H1 (cell line): Measurements from ENCODE around the gene RTN3. TPM values are rescaled to one million over a fixed set of nuclear protein-coding genes. Genes with fewer than 3 reads are reported as not detected.

ENCODE experiments used
- CTCF ChIA-PET: fragments of 300-600 bp; sonication (Branson Sonifier 250); formaldehyde crosslinking; loops from one replicate; lab custom pipeline; 2021; ENCODE audit not compliant: partially characterized antibody; lab: Charles Lee
- POLR2A ChIA-PET: fragments of 300-600 bp; sonication (Branson Sonifier 250); formaldehyde crosslinking; loops from one replicate; lab custom pipeline; 2021; ENCODE audit warnings: inconsistent platforms; ENCODE audit not compliant: partially characterized antibody; lab: Charles Lee
- DNase-seq, 2 experiments: peaks; one replicate each; pipeline versions ENCODE4 v3.0.0 to v3.0.0-alpha.2; 2010 to 2022; ENCODE audit warnings: low spot score in 2 of 2, low read depth in 1 of 2, mixed read lengths in 1 of 2
- FAIRE-seq: peaks from 2 replicates; lab custom pipeline; 2011; peaks lifted over from hg19 to GRCh38; lab: Jason Lieb, UNC
- H2AFZ ChIP-seq: 2 replicates; pipeline ENCODE4 v1.8.1; 2012; ENCODE audit warnings: low read length, inconsistent platforms
- H2AK5ac ChIP-seq: 2 replicates; pipeline ENCODE4 v1.6.1; 2013; ENCODE audit warnings: low read depth, low read length
- H2BK120ac ChIP-seq: replicated peaks from 2 replicates; pipeline ENCODE3; 2013; ENCODE audit warnings: low read depth, low read length, inconsistent platforms
- H2BK12ac ChIP-seq: 2 replicates; pipeline ENCODE4 v1.6.1; 2013; ENCODE audit warnings: low read depth, low read length
- H2BK15ac ChIP-seq: 2 replicates; pipeline ENCODE4 v1.6.1; 2013; ENCODE audit warnings: low read length
- H2BK20ac ChIP-seq: 2 replicates; pipeline ENCODE4 v1.6.1; 2013; ENCODE audit warnings: low read length
- H2BK5ac ChIP-seq: 2 replicates; pipeline ENCODE4 v1.6.1; 2013; ENCODE audit warnings: low read depth, low read length
- H3K14ac ChIP-seq: 2 replicates; pipeline ENCODE4 v1.6.1; 2013; ENCODE audit warnings: inconsistent platforms; ENCODE audit not compliant: insufficient read length
- H3K18ac ChIP-seq: 2 replicates; pipeline ENCODE4 v1.6.1; 2013; ENCODE audit warnings: low read length; ENCODE audit errors: extremely low read depth
- H3K23ac ChIP-seq: 2 replicates; pipeline ENCODE4 v1.6.1; 2013; ENCODE audit warnings: inconsistent platforms; ENCODE audit not compliant: insufficient read length
- H3K23me2 ChIP-seq: 2 replicates; pipeline ENCODE4 v1.6.1; 2013; ENCODE audit warnings: low read depth, low read length
- H3K27ac ChIP-seq: 2 replicates; pipeline ENCODE4 v1.6.1; 2011; ENCODE audit warnings: low read depth, low read length, inconsistent platforms
- H3K27me3 ChIP-seq, 4 experiments: replicated peaks in 1 of 4; 1 replicate in 1 of 4; 2 replicates in 3 of 4; pipeline versions ENCODE4 v1.6.1 to v1.8.1; 2011 to 2013; ENCODE audit warnings: low read length in 3 of 4, mild to moderate bottlenecking in 3 of 4, inconsistent platforms in 2 of 4, mixed read lengths in 2 of 4, moderate library complexity in 1 of 4; ENCODE audit not compliant: control insufficient read depth in 3 of 4, insufficient read depth in 3 of 4; ENCODE audit errors: extremely low read depth in 1 of 4
- H3K36me3 ChIP-seq, 4 experiments: 2 replicates each; pipeline versions ENCODE4 v1.6.1 to v1.8.1; 2011 to 2013; ENCODE audit warnings: mild to moderate bottlenecking in 4 of 4, low read length in 3 of 4, moderate library complexity in 2 of 4, control low read depth in 1 of 4, inconsistent platforms in 1 of 4; ENCODE audit not compliant: insufficient read depth in 4 of 4, control insufficient read depth in 2 of 4
- H3K4ac ChIP-seq: replicated peaks from 2 replicates; pipeline ENCODE3; 2013; ENCODE audit warnings: low read length, low read depth, mixed read lengths, inconsistent platforms; ENCODE audit not compliant: insufficient read length
- H3K4me1 ChIP-seq, 4 experiments: replicated peaks in 1 of 4; 1 replicate in 1 of 4; 2 replicates in 3 of 4; pipeline versions ENCODE4 v1.6.1 to v1.8.1; 2011 to 2013; ENCODE audit warnings: low read length in 3 of 4, inconsistent platforms in 2 of 4, mixed read lengths in 1 of 4; ENCODE audit not compliant: insufficient read depth in 4 of 4, control insufficient read depth in 3 of 4
- H3K4me2 ChIP-seq, 2 experiments: 2 replicates each; pipeline versions ENCODE4 v1.6.1 to v1.8.1; 2011 to 2013; ENCODE audit warnings: low read depth in 2 of 2, low read length in 2 of 2, control low read depth in 1 of 2, inconsistent platforms in 1 of 2, mild to moderate bottlenecking in 1 of 2; ENCODE audit not compliant: insufficient read depth in 1 of 2
- H3K4me3 ChIP-seq, 4 experiments: fragments of 200-600, 300-600 bp in 1 of 4; sonication (generic), shearing (Covaris generic), sonication (Bioruptor Twin) in 1 of 4; 2 replicates each; pipeline versions ENCODE4 v1.5.1 to v1.8.1; 2011 to 2016; ENCODE audit warnings: low read length in 4 of 4, low read depth in 3 of 4, control low read depth in 2 of 4, inconsistent platforms in 2 of 4, mild to moderate bottlenecking in 2 of 4, mixed read lengths in 1 of 4, moderate library complexity in 1 of 4; ENCODE audit not compliant: insufficient read depth in 2 of 4; ENCODE audit errors: extremely low read depth in 1 of 4
- H3K56ac ChIP-seq: replicated peaks from 2 replicates; pipeline ENCODE3; 2013; ENCODE audit warnings: low read depth, mild to moderate bottlenecking, mixed read lengths, low read length, inconsistent platforms; ENCODE audit not compliant: insufficient read length
- H3K79me1 ChIP-seq: 2 replicates; pipeline ENCODE4 v1.6.1; 2013; ENCODE audit warnings: low read depth, low read length, control low read depth
- H3K79me2 ChIP-seq, 2 experiments: 2 replicates each; pipeline versions ENCODE4 v1.6.1 to v1.8.1; 2012 to 2013; ENCODE audit warnings: low read length in 2 of 2, mild to moderate bottlenecking in 2 of 2, inconsistent platforms in 1 of 2; ENCODE audit not compliant: insufficient read depth in 2 of 2, control insufficient read depth in 1 of 2
- H3K9ac ChIP-seq, 4 experiments: replicated peaks in 1 of 4; 1 replicate in 1 of 4; 2 replicates in 3 of 4; pipeline versions ENCODE4 v1.6.1 to v1.8.1; 2011 to 2013; ENCODE audit warnings: low read depth in 3 of 4, low read length in 3 of 4, control low read depth in 2 of 4, mild to moderate bottlenecking in 2 of 4, moderate library complexity in 2 of 4, inconsistent platforms in 1 of 4; ENCODE audit errors: extremely low read depth in 1 of 4
- H3K9me3 ChIP-seq, 2 experiments: 2 replicates each; pipeline versions ENCODE4 v1.6.1 to v1.8.1; 2012 to 2013; ENCODE audit warnings: mild to moderate bottlenecking in 2 of 2, moderate library complexity in 2 of 2, control low read depth in 1 of 2, inconsistent platforms in 1 of 2, low read depth in 1 of 2, low read length in 1 of 2, mixed read lengths in 1 of 2; ENCODE audit not compliant: insufficient read depth in 2 of 2
- H4K20me1 ChIP-seq, 2 experiments: replicated peaks in 1 of 2; 2 replicates each; pipeline versions ENCODE3 to v1.8.1; 2011 to 2013; ENCODE audit warnings: inconsistent platforms in 2 of 2, low read length in 2 of 2, mild to moderate bottlenecking in 1 of 2; ENCODE audit not compliant: insufficient read depth in 2 of 2, control insufficient read depth in 1 of 2
- H4K5ac ChIP-seq: 2 replicates; pipeline ENCODE4 v1.6.1; 2013; ENCODE audit warnings: low read length, low read depth, mixed read lengths, inconsistent platforms; ENCODE audit not compliant: insufficient read length
- H4K8ac ChIP-seq: 2 replicates; pipeline ENCODE4 v1.8.0; 2013; ENCODE audit warnings: mild to moderate bottlenecking, moderate library complexity, low read length, inconsistent platforms; ENCODE audit not compliant: insufficient read depth; ENCODE audit errors: extremely low read depth
- H4K91ac ChIP-seq: replicated peaks from 2 replicates; pipeline ENCODE3; 2013; ENCODE audit warnings: low read length, mixed read lengths, inconsistent platforms; ENCODE audit not compliant: insufficient read length
- EP300 ChIP-seq, 2 experiments: IDR thresholded peaks; 1 replicate in 1 of 2; 2 replicates in 1 of 2; pipeline ENCODE4 v1.6.1; 2011 to 2012; ENCODE audit warnings: low read depth in 2 of 2, low read length in 2 of 2, mild to moderate bottlenecking in 2 of 2, borderline replicate concordance in 1 of 2, inconsistent platforms in 1 of 2, moderate library complexity in 1 of 2
- KDM1A ChIP-seq: fragments of 200-600, 300-600 bp; sonication (generic); IDR thresholded peaks from 2 replicates; pipeline ENCODE4 v1.7.1; 2016; ENCODE audit warnings: mild to moderate bottlenecking, low read length, borderline replicate concordance
- KDM5A ChIP-seq: fragments of 200-600 bp; IDR thresholded peaks from 2 replicates; pipeline ENCODE4 v1.7.1; 2012; ENCODE audit warnings: mild to moderate bottlenecking, low read length, inconsistent platforms, mixed read lengths
- RAD21 ChIP-seq, 2 experiments: IDR thresholded peaks in 1 of 2; conservative IDR thresholded peaks in 1 of 2; 2 replicates each; pipeline ENCODE4 v1.6.1; 2011; ENCODE audit warnings: low read depth in 2 of 2, low read length in 2 of 2, improper control_type of control experiment in 1 of 2, inconsistent platforms in 1 of 2, mild to moderate bottlenecking in 1 of 2, moderate library complexity in 1 of 2
- RNF2 ChIP-seq: fragments of 200-900, 300-1000 bp; sonication (generic); IDR thresholded peaks from 2 replicates; pipeline ENCODE4 v1.7.1; 2016; ENCODE audit warnings: borderline replicate concordance, low read depth, mild to moderate bottlenecking, antibody characterized with exemption, low read length; ENCODE audit not compliant: poor library complexity, severe bottlenecking; ENCODE audit errors: missing control alignments
- WGBS, 2 experiments: shearing (Covaris generic) in 1 of 2; methylation state at CpG; one replicate each; pipeline versions ENCODE4 v1.1.6 to v1.1.7; 2013 to 2015; ENCODE audit warnings: low lambda C conversion rate in 2 of 2, mixed read lengths in 2 of 2, inconsistent platforms in 1 of 2, low coverage in 1 of 2, missing lambda C conversion rate in 1 of 2; ENCODE audit not compliant: insufficient replicate concordance in 2 of 2, insufficient coverage in 1 of 2, insufficient read length in 1 of 2; ENCODE audit errors: extremely low coverage in 1 of 2, missing lambda C conversion rate in 1 of 2; 5-methylcytosine and 5-hydroxymethylcytosine counted together
- polyA plus RNA-seq, 7 experiments: library from polyadenylated mRNA; depleted of rRNA in 3 of 7; stranded (reverse) in 5 of 7; unstranded in 2 of 7; fragments of >200 nt in 5 of 7; fragments of 200-250 nt in 2 of 7; gene quantifications; 1 replicate in 5 of 7; 2 replicates in 1 of 7; 4 replicates in 1 of 7; pipeline versions ENCODE4 v1.2.1 to v1.2.3, GENCODE V29; 2011 to 2013; ENCODE audit warnings: missing spikeins in 2 of 7, mixed read lengths in 2 of 7
- total RNA-seq: library from RNA; stranded (reverse); fragmentation: NEBNext Ultra II Directional; extraction: Animal tissue kit (Norgen Biotek cat#: 25700); gene quantifications from 2 replicates; pipeline ENCODE4 v1.2.1, GENCODE V29; 2021
- TF ChIP-seq, protein P1 (sequence below), 3 experiments: IDR thresholded peaks; 1 replicate in 2 of 3; 2 replicates in 1 of 3; pipeline versions ENCODE4 v1.5.1 to v1.6.1; 2011; ENCODE audit warnings: low read length in 3 of 3, mild to moderate bottlenecking in 3 of 3, inconsistent platforms in 2 of 3, low read depth in 1 of 3, moderate library complexity in 1 of 3; ENCODE audit not compliant: insufficient read depth in 1 of 3; ENCODE audit errors: control extremely low read depth in 1 of 3

Gene RTN3
- total and polyA plus RNA-seq, 2 of the 8 experiments (the other 6 are each of a cell fraction or from before 2014, with no cell fraction given), result 160 to 203 TPM

DNA sequence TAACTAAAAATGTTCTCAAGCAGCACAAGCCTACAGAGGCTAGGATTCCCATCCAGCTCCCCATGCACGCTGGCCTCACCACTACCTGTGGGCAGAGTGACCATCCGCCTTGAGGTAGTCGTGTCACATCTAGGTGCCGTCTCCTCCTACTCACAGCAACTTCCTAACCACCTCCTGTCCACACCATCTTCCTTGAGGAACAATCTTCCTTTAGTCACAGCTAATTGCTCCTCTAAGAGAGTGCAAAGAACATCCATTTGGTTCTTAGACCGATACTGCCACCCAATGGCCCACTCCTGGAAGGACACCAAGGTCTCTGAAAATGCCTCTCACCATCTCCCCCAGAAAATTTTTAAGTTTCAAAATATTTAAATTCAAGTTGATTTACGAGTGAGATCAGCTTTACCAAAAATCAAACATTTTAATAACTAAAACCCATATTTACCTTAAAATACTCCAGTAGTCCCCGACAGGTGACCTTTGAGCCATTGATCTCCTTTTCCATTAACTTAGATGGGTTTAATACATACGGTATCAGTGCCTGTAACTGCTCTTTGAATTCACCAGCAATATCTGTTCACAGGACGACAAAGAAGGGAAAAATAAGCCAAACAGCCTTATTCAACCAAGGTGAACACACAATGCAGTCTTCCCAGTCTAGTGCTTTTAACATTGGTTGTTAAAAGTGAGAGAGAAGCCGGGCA, 45.4 kb upstream of the RTN3 start:
- H4K8ac ChIP-seq, result no peak overlapping the region
- H2BK12ac ChIP-seq, result peak overlapping the region; percentile 51; the same call in 1 of the 2 replicates
- TF ChIP-seq KDM1A (no peak), EP300 (IDR thresholded peaks at IDR 0.05; ENCODE audit: borderline replicate concordance in 1 of 2, low read depth in 2 of 2, low read length in 2 of 2) (no peak), KDM5A (no peak), RNF2 (no peak), RAD21 (IDR thresholded peaks at IDR 0.05 in 1 of 2, conservative IDR thresholded peaks at IDR 0.05 in 1 of 2; ENCODE audit: low read depth in 2 of 2, low read length in 2 of 2) (peak; percentile 99)
- TF ChIP-seq, protein P1, sequence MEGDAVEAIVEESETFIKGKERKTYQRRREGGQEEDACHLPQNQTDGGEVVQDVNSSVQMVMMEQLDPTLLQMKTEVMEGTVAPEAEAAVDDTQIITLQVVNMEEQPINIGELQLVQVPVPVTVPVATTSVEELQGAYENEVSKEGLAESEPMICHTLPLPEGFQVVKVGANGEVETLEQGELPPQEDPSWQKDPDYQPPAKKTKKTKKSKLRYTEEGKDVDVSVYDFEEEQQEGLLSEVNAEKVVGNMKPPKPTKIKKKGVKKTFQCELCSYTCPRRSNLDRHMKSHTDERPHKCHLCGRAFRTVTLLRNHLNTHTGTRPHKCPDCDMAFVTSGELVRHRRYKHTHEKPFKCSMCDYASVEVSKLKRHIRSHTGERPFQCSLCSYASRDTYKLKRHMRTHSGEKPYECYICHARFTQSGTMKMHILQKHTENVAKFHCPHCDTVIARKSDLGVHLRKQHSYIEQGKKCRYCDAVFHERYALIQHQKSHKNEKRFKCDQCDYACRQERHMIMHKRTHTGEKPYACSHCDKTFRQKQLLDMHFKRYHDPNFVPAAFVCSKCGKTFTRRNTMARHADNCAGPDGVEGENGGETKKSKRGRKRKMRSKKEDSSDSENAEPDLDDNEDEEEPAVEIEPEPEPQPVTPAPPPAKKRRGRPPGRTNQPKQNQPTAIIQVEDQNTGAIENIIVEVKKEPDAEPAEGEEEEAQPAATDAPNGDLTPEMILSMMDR (IDR thresholded peaks at IDR 0.05; ENCODE audit: control extremely low read depth in 1 of 3, insufficient read depth in 1 of 3, low read depth in 1 of 3, low read length in 3 of 3), result peak; percentile 42 to 84 (median 83)
- no peaks in the 10 kb centered on the region for H3K79me1 ChIP-seq
- 0 out of 2 replicates have a peak overlapping the region, but pooled peaks have one; percentile 54 for H2AK5ac ChIP-seq
- H3K4ac ChIP-seq, result peak overlapping the region; percentile 49
- no peaks in the 10 kb centered on the region for H3K79me2 ChIP-seq
- H3K56ac ChIP-seq, result no peak overlapping the region
- no peaks in the 10 kb centered on the region for H3K23me2 ChIP-seq
- H2AFZ ChIP-seq, result no peak overlapping the region
- 61% methylated on average over 10 of the region's 10 CpGs; no CpG with 5 or more reads in 1 of the 2 experiments for whole genome bisulfite sequencing, 2 experiments
- peak overlapping the region; percentile 64 for H4K91ac ChIP-seq
- peaks cover 2 to 35% (median 15%) of the 10 kb centered on the region in 4 experiments for H3K36me3 ChIP-seq
- DNase-seq (peak; percentile 17 to 85), FAIRE-seq (peak; percentile 97)
- peaks cover 0 to 2% (median 0%) of the 10 kb centered on the region in 4 experiments; a peak in 1 of 7 replicates for H3K4me1 ChIP-seq
- H3K9me3 ChIP-seq, result no peaks in the 10 kb centered on the region
- no peak overlapping the region for H3K14ac ChIP-seq
- H2BK120ac ChIP-seq, result no peak overlapping the region
- peak overlapping the region; percentile 21; the same call in 1 of the 2 replicates for H2BK20ac ChIP-seq
- peak overlapping the region; percentile 69 for H4K5ac ChIP-seq
- H3K23ac ChIP-seq, result no peak overlapping the region
- H3K27ac ChIP-seq, result peak overlapping the region; percentile 11; the same call in 1 of the 2 replicates
- ChIA-PET POLR2A (interaction anchor here (0.7 to 1.1 kb wide), 2 partner anchors 88 to 156 kb away, joined by 3 read pairs; no protein-coding TSS in a partner anchor), CTCF (interaction anchor here (0.7 to 5.3 kb wide), 22 partner anchors 8 to 689 kb away, joined by 3 to 77 read pairs (median 4); no protein-coding TSS in a partner anchor)
- H3K27me3 ChIP-seq, result no peaks in the 10 kb centered on the region
- no peak overlapping the region for H3K4me2 ChIP-seq
- no peak overlapping the region; the same call in 1 of the 2 replicates for H3K18ac ChIP-seq
- H3K9ac ChIP-seq, result no peak overlapping the region
- H4K20me1 ChIP-seq, result no peaks in the 10 kb centered on the region
- H2BK5ac ChIP-seq, result no peak overlapping the region
- no peak overlapping the region for H2BK15ac ChIP-seq
- no peak overlapping the region for H3K4me3 ChIP-seq
